DND-41 (cell line): ENCODE measurements around the gene HLA-DMA.

Source experiments
- CTCF ChIP-seq: IDR thresholded peaks from 2 replicates; pipeline ENCODE4 v1.5.1; 2012; ENCODE audit warnings: borderline replicate concordance, low read length, moderate library complexity, mild to moderate bottlenecking; ENCODE audit not compliant: poor library complexity, severe bottlenecking; ENCODE audit errors: extremely low read depth
- EZH2 ChIP-seq: IDR thresholded peaks from 3 replicates; pipeline ENCODE4 v1.6.1; 2012; ENCODE audit warnings: borderline replicate concordance, low read depth, mild to moderate bottlenecking, moderate library complexity, low read length, inconsistent platforms; ENCODE audit not compliant: severe bottlenecking

GRCh38 chr6:32983964-32984621 is 31.2 kb upstream of the HLA-DMA start:
- TF ChIP-seq CTCF (no peak), EZH2 (no peak)
